ENCODE results near the gene POLA1. TPM values are rescaled to one million over a fixed set of nuclear protein-coding genes. Genes with fewer than 3 reads are reported as not detected.

Gene POLA1
- total and polyA plus RNA-seq, 3 donors from 2014 or later: 5.4 to 15.7 (median 15.0) TPM

GRCh38 chrX:24775891-24776290, 82.2 kb downstream of the POLA1 start:
- Histone ChIP-seq H3K9me3 (no peaks in the 10 kb centered on the region), H3K4me3 (no peak overlapping the region), H3K36me3 (ENCODE audit: low read depth, missing control alignments) (no peaks in the 10 kb centered on the region), H3K27ac (no peak overlapping the region), H3K27me3 (no peaks in the 10 kb centered on the region), H3K4me1 (no peaks in the 10 kb centered on the region)
- 85 to 95% methylated on average over 2 of the region's 2 CpGs for WGBS, 2 donors
- intact Hi-C loops (cut with DNase I; ENCODE audit: low total_unique reads): no loop called here
- TF ChIP-seq, protein P1, sequence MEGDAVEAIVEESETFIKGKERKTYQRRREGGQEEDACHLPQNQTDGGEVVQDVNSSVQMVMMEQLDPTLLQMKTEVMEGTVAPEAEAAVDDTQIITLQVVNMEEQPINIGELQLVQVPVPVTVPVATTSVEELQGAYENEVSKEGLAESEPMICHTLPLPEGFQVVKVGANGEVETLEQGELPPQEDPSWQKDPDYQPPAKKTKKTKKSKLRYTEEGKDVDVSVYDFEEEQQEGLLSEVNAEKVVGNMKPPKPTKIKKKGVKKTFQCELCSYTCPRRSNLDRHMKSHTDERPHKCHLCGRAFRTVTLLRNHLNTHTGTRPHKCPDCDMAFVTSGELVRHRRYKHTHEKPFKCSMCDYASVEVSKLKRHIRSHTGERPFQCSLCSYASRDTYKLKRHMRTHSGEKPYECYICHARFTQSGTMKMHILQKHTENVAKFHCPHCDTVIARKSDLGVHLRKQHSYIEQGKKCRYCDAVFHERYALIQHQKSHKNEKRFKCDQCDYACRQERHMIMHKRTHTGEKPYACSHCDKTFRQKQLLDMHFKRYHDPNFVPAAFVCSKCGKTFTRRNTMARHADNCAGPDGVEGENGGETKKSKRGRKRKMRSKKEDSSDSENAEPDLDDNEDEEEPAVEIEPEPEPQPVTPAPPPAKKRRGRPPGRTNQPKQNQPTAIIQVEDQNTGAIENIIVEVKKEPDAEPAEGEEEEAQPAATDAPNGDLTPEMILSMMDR (IDR thresholded peaks at IDR 0.05): no peak
- no peak for DNase-seq

DNA sequence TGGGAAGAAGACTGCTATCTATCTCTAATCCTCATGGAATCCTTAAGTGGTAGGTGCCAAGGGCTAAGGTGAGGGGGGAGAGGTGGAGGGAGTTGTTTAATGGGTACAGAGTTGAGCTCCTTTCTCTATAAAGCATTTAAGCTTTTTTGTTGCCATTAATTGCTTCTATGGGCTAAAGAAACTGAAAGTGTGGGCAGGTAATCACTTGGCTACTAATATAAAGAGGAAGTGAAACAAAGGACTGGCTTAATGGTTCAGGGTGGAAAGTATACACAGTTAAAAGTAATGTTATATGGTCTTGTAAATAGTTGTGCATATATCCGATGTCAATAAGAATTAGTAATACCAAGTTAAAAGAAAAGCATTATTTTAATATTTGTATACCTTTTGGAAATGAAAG, 83.9 kb downstream of the POLA1 start:
- WGBS, 2 donors: 92 to 100% methylated on average over 1 of the region's 1 CpG
- Histone ChIP-seq H3K4me1 (no peaks in the 10 kb centered on the region), H3K9me3 (no peaks in the 10 kb centered on the region), H3K27ac (no peak overlapping the region), H3K36me3 (ENCODE audit: low read depth, missing control alignments) (no peaks in the 10 kb centered on the region), H3K27me3 (no peaks in the 10 kb centered on the region), H3K4me3 (no peak overlapping the region)
- intact Hi-C loops (cut with DNase I; ENCODE audit: low total_unique reads): no loop called here
- DNase-seq: no peak
- TF ChIP-seq POLR2A (IDR thresholded peaks at IDR 0.05): no peak
- TF ChIP-seq, protein P1 (IDR thresholded peaks at IDR 0.05): no peak

GRCh38 chrX:24782011-24782410, 88.3 kb downstream of the POLA1 start:
- WGBS, 2 donors: 20 to 63% methylated on average over 1 of the region's 1 CpG
- Histone ChIP-seq H3K36me3 (ENCODE audit: low read depth, missing control alignments) (no peaks in the 10 kb centered on the region), H3K4me3 (no peak overlapping the region), H3K4me1 (no peaks in the 10 kb centered on the region), H3K27ac (no peak overlapping the region), H3K27me3 (no peaks in the 10 kb centered on the region), H3K9me3 (no peaks in the 10 kb centered on the region)
- intact Hi-C loops (cut with DNase I; ENCODE audit: low total_unique reads): no loop called here
- no peak for TF ChIP-seq POLR2A (IDR thresholded peaks at IDR 0.05)
- TF ChIP-seq, protein P1 (IDR thresholded peaks at IDR 0.05): no peak
- no peak for DNase-seq

- TF ChIP-seq, protein P1 (IDR thresholded peaks at IDR 0.05): no peak
- no peak for TF ChIP-seq POLR2A (IDR thresholded peaks at IDR 0.05)
- H3K27me3 ChIP-seq: no peaks in the 10 kb centered on the region
- no peaks in the 10 kb centered on the region for H3K9me3 ChIP-seq
- DNase-seq: no peak
- no peaks in the 10 kb centered on the region for H3K4me1 ChIP-seq
- no peak overlapping the region for H3K27ac ChIP-seq
- intact Hi-C loops (cut with DNase I; ENCODE audit: low total_unique reads): no loop called here
- H3K4me3 ChIP-seq: no peak overlapping the region
- 98% methylated on average over 3 to 4 of the region's 4 CpGs for WGBS, 2 donors
- no peaks in the 10 kb centered on the region for H3K36me3 ChIP-seq (ENCODE audit: low read depth, missing control alignments)
Observed at GRCh38 chrX:24789047-24789446, 95.3 kb downstream of the POLA1 start.

DNA sequence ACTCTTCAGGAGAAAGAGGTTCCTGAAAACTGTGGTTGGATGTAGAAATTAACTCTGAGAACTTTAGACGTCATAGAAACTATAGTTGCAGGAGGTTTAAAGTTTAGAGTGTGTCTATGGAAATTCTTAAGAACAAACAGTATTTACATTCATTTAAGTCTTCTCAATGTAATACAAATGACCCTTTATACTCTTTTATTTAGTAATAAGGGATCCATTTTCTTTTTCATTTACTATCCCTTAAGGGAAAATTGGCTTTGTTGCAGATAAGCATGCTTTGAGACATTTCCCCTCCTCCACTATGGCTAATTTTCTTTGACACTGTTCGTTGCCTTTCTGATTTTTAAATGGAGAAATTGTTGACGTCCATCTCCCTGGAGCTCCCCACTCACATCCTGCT, 96.4 kb downstream of the POLA1 start:
- Histone ChIP-seq H3K27me3 (no peaks in the 10 kb centered on the region), H3K4me1 (no peaks in the 10 kb centered on the region), H3K9me3 (no peaks in the 10 kb centered on the region), H3K27ac (no peak overlapping the region), H3K4me3 (no peak overlapping the region), H3K36me3 (ENCODE audit: low read depth, missing control alignments) (no peaks in the 10 kb centered on the region)
- TF ChIP-seq, protein P1 (IDR thresholded peaks at IDR 0.05): no peak
- no peak for TF ChIP-seq POLR2A (IDR thresholded peaks at IDR 0.05)
- intact Hi-C loops (cut with DNase I; ENCODE audit: low total_unique reads): no loop called here
- DNase-seq: no peak
- 81 to 83% methylated on average over 3 of the region's 3 CpGs for WGBS, 2 donors

Measured in testis (tissue), 3 donors.